ENCODE data around the gene ARL2.
A peak's percentile ranks its signal among the peaks of the same experiment; 100 is the strongest.

ARL2 gene

DNA sequence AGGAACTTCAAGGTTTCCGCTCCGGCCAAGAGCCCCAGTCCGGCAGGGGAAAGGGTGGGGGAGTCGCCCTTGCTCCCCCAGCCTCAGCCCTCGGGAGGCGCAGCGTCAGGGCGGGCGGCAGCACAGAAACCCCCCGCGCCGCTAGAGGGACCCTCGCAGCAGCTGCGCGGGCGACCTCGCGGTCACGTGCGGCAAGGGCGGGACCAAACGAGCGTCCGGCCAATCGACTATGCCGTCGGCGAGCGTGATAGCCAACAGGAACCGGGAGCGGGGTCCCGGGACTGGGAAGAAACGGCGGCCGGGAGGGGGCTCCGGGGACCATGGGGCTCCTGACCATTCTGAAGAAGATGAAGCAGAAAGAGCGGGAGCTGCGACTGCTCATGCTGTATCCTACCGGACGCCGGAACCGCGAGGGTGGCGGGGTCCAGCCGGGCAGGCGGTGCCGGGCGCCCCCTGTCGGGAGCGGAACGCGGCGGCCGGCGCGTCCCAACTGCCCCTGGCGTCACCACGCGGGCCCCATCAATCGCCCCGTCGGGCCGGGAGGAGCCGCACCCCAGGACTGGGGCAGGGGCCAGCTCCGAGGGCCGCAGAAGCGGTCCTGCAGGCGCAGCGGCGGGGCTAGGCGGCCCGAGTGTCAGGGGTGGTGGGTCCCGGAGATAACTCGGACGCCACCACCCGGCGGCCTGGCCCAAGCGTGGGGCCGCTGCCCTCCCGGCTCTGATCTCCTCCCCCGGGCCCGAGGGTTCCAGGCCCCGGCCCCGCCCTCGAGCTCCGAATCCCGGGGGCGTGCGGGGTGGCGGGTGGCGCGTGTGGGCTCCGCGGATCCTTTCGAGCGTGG, at the start of gene ARL2:
Gene ARL2 (plus strand): TSS at position 273 of the 838 bp plus-strand sequence. CDS start 48 bp downstream, at position 321.
- peak; percentile 86 for DNase-seq (ENCODE audit: low spot score)
- TF ChIP-seq, protein P1, sequence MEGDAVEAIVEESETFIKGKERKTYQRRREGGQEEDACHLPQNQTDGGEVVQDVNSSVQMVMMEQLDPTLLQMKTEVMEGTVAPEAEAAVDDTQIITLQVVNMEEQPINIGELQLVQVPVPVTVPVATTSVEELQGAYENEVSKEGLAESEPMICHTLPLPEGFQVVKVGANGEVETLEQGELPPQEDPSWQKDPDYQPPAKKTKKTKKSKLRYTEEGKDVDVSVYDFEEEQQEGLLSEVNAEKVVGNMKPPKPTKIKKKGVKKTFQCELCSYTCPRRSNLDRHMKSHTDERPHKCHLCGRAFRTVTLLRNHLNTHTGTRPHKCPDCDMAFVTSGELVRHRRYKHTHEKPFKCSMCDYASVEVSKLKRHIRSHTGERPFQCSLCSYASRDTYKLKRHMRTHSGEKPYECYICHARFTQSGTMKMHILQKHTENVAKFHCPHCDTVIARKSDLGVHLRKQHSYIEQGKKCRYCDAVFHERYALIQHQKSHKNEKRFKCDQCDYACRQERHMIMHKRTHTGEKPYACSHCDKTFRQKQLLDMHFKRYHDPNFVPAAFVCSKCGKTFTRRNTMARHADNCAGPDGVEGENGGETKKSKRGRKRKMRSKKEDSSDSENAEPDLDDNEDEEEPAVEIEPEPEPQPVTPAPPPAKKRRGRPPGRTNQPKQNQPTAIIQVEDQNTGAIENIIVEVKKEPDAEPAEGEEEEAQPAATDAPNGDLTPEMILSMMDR (conservative IDR thresholded peaks at IDR 0.05; ENCODE audit: low read depth) = peak; percentile 82
- CTCF ChIA-PET = interaction anchor here (0.5 to 2.6 kb wide), 39 partner anchors 9 to 1246 kb away, joined by 3 to 14 read pairs (median 4); partner anchors contain the start of genes ATG2A, BATF2, CAPN1 and CDC42BPG
- POLR2A ChIA-PET (ENCODE audit: low non-redundant PET) = interaction anchor here (0.8 to 1.0 kb wide), 3 partner anchors 98 to 170 kb away, joined by 3 read pairs; no protein-coding TSS in a partner anchor
- H3K27ac ChIP-seq = peak within 1 kb of the TSS; percentile 98

DNA sequence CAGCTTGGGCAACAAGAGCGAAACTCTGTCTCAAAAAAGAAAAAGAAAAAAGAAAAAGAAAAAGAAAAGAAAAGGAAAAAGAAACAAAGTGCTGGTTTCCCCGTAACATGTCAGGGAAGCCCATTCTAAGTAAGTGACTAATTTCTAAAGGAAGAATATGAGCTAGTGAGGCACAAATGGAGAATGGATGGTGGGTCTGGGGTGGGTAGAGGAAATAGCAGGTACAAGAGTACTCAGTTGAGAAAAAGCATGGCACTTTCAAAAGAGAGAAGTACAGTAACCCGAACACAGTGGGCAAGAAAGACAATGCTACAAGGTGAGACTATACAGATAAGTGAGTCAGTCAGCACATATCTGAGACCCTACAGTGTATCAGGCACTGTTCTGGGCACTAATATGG, 46.6 kb upstream of the ARL2 start:
- ChIA-PET POLR2A (ENCODE audit: low non-redundant PET) (no interaction called here), CTCF (no interaction called here)

DNA sequence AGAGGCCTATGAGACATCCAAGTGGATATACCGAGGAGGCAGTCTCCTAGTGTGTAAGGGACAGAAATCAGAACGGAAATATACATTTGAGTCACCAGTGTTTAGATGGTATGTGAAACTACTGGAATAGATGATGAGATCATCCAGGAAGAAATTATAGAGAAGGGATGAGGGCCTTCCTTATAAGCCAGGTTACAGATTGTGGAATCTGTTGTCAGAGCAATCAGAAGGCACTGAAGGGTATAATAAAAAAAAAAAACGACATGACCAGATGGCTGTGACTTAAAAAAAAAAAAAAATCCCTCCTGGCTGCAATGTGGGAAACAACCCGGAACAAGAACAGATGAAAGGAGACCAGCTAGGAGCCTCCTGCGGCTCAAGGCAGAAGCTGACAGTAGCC, 44.8 kb upstream of the ARL2 start:
- TF ChIP-seq, protein P1 (conservative IDR thresholded peaks at IDR 0.05; ENCODE audit: low read depth) = no peak
- ChIA-PET POLR2A (ENCODE audit: low non-redundant PET) (interaction anchor here (0.6 kb wide), 1 partner anchor 639 kb away, joined by 3 read pairs; no protein-coding TSS in a partner anchor), CTCF (interaction anchor here (0.7 kb wide), 1 partner anchor 29 kb away, joined by 3 read pairs; no protein-coding TSS in a partner anchor)
- DNase-seq (ENCODE audit: low spot score) = peak; percentile 67
- peak overlapping the region; percentile 96 for H3K27ac ChIP-seq

More for the DNA sequence above, 46.6 kb upstream of the ARL2 start:
- TF ChIP-seq, protein P1 (conservative IDR thresholded peaks at IDR 0.05; ENCODE audit: low read depth) = no peak
- no peak overlapping the region for H3K27ac ChIP-seq
- no peak for DNase-seq (ENCODE audit: low spot score)

DNA sequence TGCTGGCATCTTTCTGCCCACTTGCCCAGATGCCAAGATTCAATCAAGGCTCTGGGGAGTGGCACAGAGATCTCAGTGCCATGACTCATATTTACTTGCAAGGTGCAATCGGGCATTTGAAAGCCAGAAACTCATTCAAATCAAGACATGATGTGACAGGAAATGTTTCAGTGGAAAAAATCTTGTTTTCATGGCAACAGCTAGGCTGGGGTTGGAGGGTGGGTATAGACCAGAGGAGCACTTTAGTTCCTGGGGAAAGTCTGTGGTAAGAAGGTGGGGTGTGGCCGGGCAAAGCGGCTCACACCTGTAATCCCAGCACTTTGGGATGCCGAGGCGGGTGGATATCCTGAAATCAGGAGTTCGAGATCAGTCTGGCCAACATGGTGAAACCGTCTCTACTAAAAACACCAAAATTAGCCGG, 43.2 kb upstream of the ARL2 start:
- CTCF ChIA-PET = interaction anchor here (0.7 kb wide), 1 partner anchor 44 kb away, joined by 3 read pairs; the partner anchor contains the start of gene ARL2
- DNase-seq (ENCODE audit: low spot score) = peak; percentile 89
- H3K27ac ChIP-seq = peak overlapping the region; percentile 96
- POLR2A ChIA-PET (ENCODE audit: low non-redundant PET) = no interaction called here
- TF ChIP-seq, protein P1 (conservative IDR thresholded peaks at IDR 0.05; ENCODE audit: low read depth) = no peak

DNA sequence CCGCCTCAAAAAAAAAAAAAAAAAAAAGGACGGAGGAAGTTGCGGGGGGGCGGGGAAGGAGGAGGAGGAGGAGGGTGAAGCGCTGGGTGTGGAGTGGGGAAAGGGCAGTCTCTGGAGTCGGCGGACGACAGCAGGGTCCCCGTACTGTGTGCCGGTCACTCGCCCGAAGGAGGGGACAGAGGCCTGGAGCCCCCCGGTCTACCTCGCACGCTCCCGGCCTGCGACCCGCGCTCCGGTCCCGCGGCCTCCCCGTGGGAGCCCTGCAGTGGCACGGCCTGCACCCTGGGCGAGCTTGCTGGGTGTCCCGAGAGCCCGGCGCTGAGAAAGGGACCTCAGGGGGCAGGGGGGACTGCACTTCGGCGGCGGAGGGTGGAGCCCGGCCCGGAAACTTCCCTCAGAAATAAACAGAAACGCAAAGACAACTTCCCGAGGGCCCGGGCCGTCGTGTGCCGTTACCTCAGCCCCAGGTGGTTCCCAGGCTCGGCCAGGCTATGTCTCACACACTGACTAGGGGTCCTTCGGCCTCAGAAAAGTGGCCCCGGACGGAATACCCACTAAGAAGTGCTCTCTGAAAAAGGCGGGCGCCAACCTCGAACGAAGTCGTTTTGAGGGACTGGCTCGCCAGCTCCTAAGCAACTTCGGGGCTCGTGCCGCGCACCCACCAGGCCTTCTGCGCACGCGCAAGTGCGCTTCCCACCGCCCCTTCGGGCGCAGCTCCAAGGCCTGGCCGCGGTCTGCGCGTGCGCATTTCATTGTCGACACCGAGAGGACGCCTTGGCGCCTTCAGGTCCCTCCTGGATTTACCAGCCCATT, 42.3 kb upstream of the ARL2 start, which contains the start of gene MAJIN:
Gene MAJIN (minus strand): TSS at position 688 of the 813 bp plus-strand sequence. CDS start 12,703 bp downstream, outside the sequence.
- peak; percentile 60 for DNase-seq (ENCODE audit: low spot score)
- ChIA-PET CTCF (interaction anchor here (0.7 kb wide), 1 partner anchor 43 kb away, joined by 3 read pairs; the partner anchor contains the start of gene ARL2), POLR2A (ENCODE audit: low non-redundant PET) (no interaction called here)
- TF ChIP-seq, protein P1 (conservative IDR thresholded peaks at IDR 0.05; ENCODE audit: low read depth) = no peak
- peak within 1 kb of the TSS; percentile 96 for H3K27ac ChIP-seq

DNA sequence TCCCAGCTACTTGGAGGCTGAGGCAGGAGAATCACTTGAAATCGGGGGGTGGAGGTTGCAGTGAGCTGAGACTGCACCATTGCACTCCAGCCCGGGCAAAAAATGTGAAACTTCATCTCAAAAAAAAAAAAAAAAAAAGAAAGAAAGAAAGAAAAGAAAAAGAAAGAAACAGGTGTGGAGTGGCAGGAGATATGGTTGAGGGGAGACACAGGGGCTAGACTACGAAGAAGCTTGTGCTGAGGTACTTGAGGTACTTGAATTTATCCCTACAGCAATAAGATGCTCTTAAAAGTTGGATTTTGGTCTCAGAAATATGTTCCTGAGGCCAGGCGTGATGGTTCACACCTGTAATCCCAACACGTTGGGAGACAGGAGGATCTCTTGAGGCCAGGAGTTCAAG, 39.8 kb upstream of the ARL2 start:
- no peak for DNase-seq (ENCODE audit: low spot score)
- CTCF ChIA-PET = no interaction called here
- TF ChIP-seq, protein P1 (conservative IDR thresholded peaks at IDR 0.05; ENCODE audit: low read depth) = no peak
- H3K27ac ChIP-seq = no peak overlapping the region
- POLR2A ChIA-PET (ENCODE audit: low non-redundant PET) = interaction anchor here (0.6 to 0.7 kb wide), 2 partner anchors 59 to 148 kb away, joined by 4 to 5 read pairs; partner anchors contain the start of genes FAU and MRPL49
